ENCODE measurements around the gene LILRB3. TPM values are rescaled to one million over a fixed set of nuclear protein-coding genes. Genes with fewer than 3 reads are reported as not detected.

The LILRB3 gene
- polyA plus RNA-seq, 1 experiment, result not detected

- no peak for TF ChIP-seq CTCF (IDR thresholded peaks at IDR 0.05; ENCODE audit: low read depth, low read length)
- H3K27ac ChIP-seq (ENCODE audit: low read depth, low read length), result peak overlapping the region; percentile 40
- peak overlapping the region; percentile 84 for H3K4me3 ChIP-seq (ENCODE audit: low read depth, low read length)
- H3K27me3 ChIP-seq (ENCODE audit: control insufficient read depth, insufficient read depth, low read length), result no peaks in the 10 kb centered on the region
- POLR2A ChIA-PET, result interaction anchor here (0.6 to 3.4 kb wide), 7 partner anchors 9 to 142 kb away, joined by 3 to 50 read pairs (median 10); partner anchors contain the start of genes CNOT3 and RPS9
- CTCF ChIA-PET, result interaction anchor here (0.6 to 1.4 kb wide), 5 partner anchors 9 to 1061 kb away, joined by 3 to 9 read pairs (median 4); partner anchors contain the start of gene RPS9
- H3K9me3 ChIP-seq (ENCODE audit: control insufficient read depth, insufficient read depth, low read length), result no peaks in the 10 kb centered on the region
- DNase-seq (ENCODE audit: low read depth, low spot score), result no peak
Observed at GRCh38 chr19:54191811-54192453, 30.9 kb downstream of the LILRB3 start.

GRCh38 chr19:54191011-54191810, 31.6 kb downstream of the LILRB3 start, which contains the start of gene TSEN34:
Gene TSEN34, plus strand, starts transcription at chr19:54191308. Its CDS starts 57 bp downstream, at chr19:54191365.
- Histone ChIP-seq H3K27ac (ENCODE audit: low read depth, low read length) (peak within 1 kb of the TSS; percentile 99), H3K4me3 (ENCODE audit: low read depth, low read length) (peak within 1 kb of the TSS; percentile 84), H3K27me3 (ENCODE audit: control insufficient read depth, insufficient read depth, low read length) (no peaks in the 10 kb centered on the region), H3K9me3 (ENCODE audit: control insufficient read depth, insufficient read depth, low read length) (no peaks in the 10 kb centered on the region)
- no peak for DNase-seq (ENCODE audit: low read depth, low spot score)
- ChIA-PET CTCF (interaction anchor here (0.6 to 1.4 kb wide), 4 partner anchors 10 to 41 kb away, joined by 3 to 9 read pairs (median 4); partner anchors contain the start of gene RPS9), POLR2A (interaction anchor here (0.6 to 3.4 kb wide), 9 partner anchors 10 to 282 kb away, joined by 3 to 50 read pairs (median 6); partner anchors contain the start of genes CDC42EP5, CNOT3, LENG1 and RPS9)
- no peak for TF ChIP-seq CTCF (IDR thresholded peaks at IDR 0.05; ENCODE audit: low read depth, low read length)

- TF ChIP-seq CTCF (IDR thresholded peaks at IDR 0.05; ENCODE audit: low read depth, low read length), result no peak
- POLR2A ChIA-PET, result interaction anchor here (0.6 to 3.4 kb wide), 9 partner anchors 11 to 283 kb away, joined by 3 to 50 read pairs (median 6); partner anchors contain the start of genes CDC42EP5, CNOT3, LENG1 and RPS9
- Histone ChIP-seq H3K27me3 (ENCODE audit: control insufficient read depth, insufficient read depth, low read length) (no peaks in the 10 kb centered on the region), H3K9me3 (ENCODE audit: control insufficient read depth, insufficient read depth, low read length) (no peaks in the 10 kb centered on the region), H3K27ac (ENCODE audit: low read depth, low read length) (peak overlapping the region; percentile 99), H3K4me3 (ENCODE audit: low read depth, low read length) (peak overlapping the region; percentile 84)
- peak; percentile 99 for DNase-seq (ENCODE audit: low read depth, low spot score)
- CTCF ChIA-PET, result no interaction called here
Observed at GRCh38 chr19:54190503-54191010, 32.2 kb downstream of the LILRB3 start.

- peak overlapping the region; percentile 99 for H3K27ac ChIP-seq (ENCODE audit: low read depth, low read length)
- DNase-seq (ENCODE audit: low read depth, low spot score), result peak; percentile 100
- TF ChIP-seq CTCF (IDR thresholded peaks at IDR 0.05; ENCODE audit: low read depth, low read length), result no peak
- H3K9me3 ChIP-seq (ENCODE audit: control insufficient read depth, insufficient read depth, low read length), result no peaks in the 10 kb centered on the region
- peak overlapping the region; percentile 82 for H3K4me3 ChIP-seq (ENCODE audit: low read depth, low read length)
- ChIA-PET CTCF (interaction anchor here (0.7 to 1.7 kb wide), 7 partner anchors 11 to 41 kb away, joined by 3 to 7 read pairs (median 4); no protein-coding TSS in a partner anchor), POLR2A (interaction anchor here (0.5 to 3.4 kb wide), 17 partner anchors 11 to 283 kb away, joined by 3 to 50 read pairs (median 5); partner anchors contain the start of genes CDC42EP5, CNOT3, LENG1 and RPS9)
- H3K27me3 ChIP-seq (ENCODE audit: control insufficient read depth, insufficient read depth, low read length), result no peaks in the 10 kb centered on the region
Observed at GRCh38 chr19:54189735-54190502, 32.9 kb downstream of the LILRB3 start.

All from AG04450 (cell line).